Posterior cingulate gyrus (tissue), 11 donors: ENCODE measurements around the gene RNF17.
A peak's percentile ranks its signal among the peaks of the same experiment; 100 is the strongest.
"Not testable (repeated sequence)": the region's sequence is repeated elsewhere in the genome, so short reads cannot be mapped to it uniquely, and the experiment has no call there.

ENCODE experiments used
- DNase-seq, 10 donors: peaks; one replicate each; pipeline versions ENCODE4 v3.0.0 to v3.0.0-alpha.2; 2020 to 2021; ENCODE audit warnings: mixed read lengths in 3 of 10
- intact Hi-C: fragments of 100-400 bp; cut with DNase I; formaldehyde crosslinking; loops from one replicate; pipeline ENCODE4 v1.15.1; 2023

The RNF17 gene, protein sequence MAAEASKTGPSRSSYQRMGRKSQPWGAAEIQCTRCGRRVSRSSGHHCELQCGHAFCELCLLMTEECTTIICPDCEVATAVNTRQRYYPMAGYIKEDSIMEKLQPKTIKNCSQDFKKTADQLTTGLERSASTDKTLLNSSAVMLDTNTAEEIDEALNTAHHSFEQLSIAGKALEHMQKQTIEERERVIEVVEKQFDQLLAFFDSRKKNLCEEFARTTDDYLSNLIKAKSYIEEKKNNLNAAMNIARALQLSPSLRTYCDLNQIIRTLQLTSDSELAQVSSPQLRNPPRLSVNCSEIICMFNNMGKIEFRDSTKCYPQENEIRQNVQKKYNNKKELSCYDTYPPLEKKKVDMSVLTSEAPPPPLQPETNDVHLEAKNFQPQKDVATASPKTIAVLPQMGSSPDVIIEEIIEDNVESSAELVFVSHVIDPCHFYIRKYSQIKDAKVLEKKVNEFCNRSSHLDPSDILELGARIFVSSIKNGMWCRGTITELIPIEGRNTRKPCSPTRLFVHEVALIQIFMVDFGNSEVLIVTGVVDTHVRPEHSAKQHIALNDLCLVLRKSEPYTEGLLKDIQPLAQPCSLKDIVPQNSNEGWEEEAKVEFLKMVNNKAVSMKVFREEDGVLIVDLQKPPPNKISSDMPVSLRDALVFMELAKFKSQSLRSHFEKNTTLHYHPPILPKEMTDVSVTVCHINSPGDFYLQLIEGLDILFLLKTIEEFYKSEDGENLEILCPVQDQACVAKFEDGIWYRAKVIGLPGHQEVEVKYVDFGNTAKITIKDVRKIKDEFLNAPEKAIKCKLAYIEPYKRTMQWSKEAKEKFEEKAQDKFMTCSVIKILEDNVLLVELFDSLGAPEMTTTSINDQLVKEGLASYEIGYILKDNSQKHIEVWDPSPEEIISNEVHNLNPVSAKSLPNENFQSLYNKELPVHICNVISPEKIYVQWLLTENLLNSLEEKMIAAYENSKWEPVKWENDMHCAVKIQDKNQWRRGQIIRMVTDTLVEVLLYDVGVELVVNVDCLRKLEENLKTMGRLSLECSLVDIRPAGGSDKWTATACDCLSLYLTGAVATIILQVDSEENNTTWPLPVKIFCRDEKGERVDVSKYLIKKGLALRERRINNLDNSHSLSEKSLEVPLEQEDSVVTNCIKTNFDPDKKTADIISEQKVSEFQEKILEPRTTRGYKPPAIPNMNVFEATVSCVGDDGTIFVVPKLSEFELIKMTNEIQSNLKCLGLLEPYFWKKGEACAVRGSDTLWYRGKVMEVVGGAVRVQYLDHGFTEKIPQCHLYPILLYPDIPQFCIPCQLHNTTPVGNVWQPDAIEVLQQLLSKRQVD (N-terminal part only)

DNA sequence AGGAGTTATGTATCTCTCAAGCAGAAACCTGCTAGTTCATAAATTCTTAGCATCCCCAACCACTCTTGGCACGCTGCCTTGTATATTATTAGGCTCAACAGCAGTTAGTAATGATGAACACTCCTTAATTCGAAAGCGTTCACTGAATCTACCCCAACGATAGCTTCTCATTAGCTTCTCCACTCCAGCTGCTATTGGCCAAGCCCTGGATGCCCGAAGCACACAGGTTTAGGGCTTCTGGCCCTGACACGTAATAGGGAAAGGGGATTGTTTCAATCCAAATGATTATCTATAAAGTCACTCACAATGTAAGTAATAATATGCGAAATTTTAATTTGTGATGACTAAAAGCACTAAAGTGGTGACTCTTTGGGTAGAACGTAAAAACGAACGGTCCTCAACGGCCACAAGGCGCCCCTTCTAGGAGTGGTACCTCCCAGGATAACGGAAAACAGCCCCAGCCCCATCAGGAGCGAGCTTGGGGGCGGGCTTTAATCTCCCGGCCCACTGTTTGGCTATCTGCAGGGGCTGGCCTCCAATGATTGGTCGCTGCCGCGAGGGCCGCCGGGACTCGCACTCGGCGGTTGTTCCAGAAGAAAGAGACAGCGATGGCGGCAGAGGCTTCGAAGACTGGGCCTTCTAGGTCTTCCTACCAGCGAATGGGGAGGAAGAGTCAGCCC lies at the start of gene RNF17:
RNF17 (plus strand) TSS at position 574 of the 680 bp plus-strand sequence; CDS start at position 609, 35 bp downstream.
- intact Hi-C loops = no loop called here
- DNase-seq = peak in 1 of 10 donors; percentile 48

DNA sequence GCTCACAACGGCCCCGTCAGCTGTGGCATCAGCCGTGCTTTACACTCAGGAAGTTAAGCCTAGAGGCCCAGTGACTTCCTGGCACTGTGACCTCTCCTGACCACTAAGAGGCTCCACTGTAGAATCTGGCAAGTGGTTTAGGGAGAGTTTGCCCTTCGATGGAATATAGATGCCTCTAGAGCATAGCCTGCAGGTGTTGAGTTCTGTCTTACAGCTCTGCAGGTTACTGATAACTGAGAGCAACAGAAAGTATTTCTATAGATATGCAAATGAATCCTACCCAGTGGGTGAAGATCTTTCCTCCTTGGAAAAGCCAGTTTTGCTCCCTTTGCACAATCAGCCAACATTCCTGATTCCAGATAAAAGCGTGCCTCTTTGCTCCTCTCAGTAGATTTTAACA lies 48.0 kb upstream of the RNF17 start:
- intact Hi-C loops = no loop called here
- no peak for DNase-seq

DNA sequence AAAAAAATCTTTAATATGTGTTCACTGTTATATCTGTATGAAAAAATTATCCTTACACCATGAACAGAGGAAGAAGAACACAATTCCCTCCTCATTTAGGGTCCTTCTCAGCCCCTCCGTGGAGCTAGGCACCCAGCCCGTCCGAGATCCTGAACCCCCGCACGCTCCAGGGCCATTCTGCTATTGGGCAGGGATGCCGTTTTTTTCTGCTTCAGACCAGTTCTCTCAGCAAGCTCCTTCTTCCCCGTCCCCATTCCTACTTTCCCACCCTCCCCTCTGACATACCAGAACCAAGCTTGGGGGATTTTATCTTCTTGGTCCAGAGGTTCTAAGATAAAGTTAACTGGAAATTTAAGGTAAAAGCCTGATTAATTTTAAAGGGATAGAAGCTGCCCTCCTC lies 47.5 kb upstream of the RNF17 start:
- intact Hi-C loops = no loop called here
- DNase-seq = peak in 1 of 10 donors; percentile 49

DNA sequence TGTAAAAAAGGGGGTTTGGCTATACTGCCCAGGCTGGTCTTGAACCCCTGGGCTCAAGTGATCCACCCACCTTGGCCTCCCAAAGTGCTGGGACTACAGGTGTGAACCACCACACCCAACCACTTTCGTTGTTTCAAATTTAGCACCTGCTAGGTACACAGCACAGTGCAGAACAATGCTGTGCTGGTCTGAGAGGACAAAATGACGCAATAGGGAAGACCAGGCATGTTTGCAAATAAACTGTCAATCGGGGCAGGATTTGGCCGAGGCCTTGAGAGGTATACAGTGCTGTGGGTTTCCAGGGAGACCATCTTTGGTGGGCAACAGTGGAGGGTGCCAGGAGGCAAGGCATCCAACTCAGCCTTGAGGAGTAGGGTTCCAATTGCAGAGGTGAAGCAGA lies 46.8 kb upstream of the RNF17 start:
- DNase-seq = peak in 1 of 10 donors; percentile 37
- intact Hi-C loops = no loop called here

DNA sequence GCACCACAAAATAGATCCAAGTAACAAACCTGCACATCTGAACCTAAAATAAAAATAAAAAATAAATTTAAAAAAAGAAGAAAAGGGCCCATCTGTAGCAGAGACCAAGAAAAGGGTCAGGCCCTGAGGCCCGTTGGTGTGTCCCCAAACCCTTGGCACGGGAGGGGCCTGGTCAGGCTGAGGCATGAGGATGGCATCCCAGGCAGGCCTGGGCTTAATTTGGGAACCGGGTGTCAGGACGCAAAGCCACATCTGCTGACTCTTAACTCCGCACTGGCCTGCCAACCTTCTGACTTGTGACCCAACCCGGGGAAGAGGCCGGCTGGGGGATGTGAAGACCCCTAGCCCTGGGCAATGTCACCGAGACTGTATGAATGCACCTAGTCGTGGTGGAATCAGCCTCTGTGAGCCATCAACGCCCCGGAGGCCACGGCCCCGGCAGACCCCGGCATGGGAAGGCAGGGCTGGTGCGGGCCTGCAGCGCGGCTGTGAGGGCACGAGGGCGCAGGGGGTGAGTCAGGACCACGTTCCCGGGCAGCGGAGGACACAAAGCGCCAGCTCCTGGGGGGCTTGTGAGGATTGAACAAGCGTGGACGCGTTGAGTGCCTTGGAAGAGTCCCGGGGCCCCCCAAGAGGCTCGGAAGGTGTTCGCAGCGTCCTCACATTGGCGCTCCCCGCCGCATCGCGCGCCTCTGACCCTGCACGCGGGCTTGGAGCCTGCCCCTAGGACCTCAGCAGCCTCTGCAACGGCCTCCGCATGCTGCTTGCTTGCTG lies 45.6 kb upstream of the RNF17 start:
- intact Hi-C loops = no loop called here
- peak in 2 of 10 donors; percentile 56 to 70 for DNase-seq

DNA sequence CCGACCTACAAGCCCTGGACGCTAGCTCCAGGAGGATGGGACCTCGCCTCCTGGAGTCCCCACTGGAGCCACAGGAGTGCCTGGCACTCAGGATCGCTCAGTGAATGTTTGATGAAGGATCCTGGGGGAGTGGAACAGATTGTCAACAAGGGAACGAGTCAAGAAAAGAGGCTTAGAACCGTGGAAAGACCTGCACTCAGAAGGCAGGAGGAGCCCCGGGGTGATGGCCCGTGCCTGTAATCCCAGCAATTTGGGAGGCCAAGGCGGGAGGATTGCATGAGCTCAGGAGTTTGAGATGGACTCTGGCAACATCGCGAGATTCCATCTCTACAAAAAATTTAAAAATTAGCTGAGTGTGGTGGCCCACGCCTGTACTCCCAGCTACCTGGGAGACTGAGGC lies 44.8 kb upstream of the RNF17 start:
- intact Hi-C loops = no loop called here

DNA sequence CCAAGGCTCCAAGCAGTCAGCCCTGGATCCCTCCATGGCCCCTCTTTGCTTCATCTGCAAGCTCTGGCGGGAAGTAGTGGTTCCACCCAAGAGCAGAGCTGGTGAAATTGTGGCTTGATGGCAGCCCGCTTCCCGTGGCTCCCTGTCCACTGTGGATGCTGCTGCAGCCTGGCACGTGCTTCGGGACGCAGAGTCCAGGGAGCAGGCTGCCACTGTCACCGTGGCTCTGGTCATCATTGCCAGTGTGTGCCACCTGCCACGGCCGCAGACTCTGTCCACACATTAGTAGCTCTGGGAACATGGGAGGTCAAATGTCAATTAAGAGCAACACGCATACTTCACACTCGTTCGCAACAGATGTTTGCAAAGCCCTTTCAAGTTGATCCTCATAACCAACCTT lies 40.8 kb upstream of the RNF17 start:
- intact Hi-C loops = no loop called here
- DNase-seq = peak in 2 of 10 donors; percentile 45 to 63

More for the DNA sequence above, 44.8 kb upstream of the RNF17 start:
- peak in 1 of 10 donors; percentile 17 for DNase-seq

DNA sequence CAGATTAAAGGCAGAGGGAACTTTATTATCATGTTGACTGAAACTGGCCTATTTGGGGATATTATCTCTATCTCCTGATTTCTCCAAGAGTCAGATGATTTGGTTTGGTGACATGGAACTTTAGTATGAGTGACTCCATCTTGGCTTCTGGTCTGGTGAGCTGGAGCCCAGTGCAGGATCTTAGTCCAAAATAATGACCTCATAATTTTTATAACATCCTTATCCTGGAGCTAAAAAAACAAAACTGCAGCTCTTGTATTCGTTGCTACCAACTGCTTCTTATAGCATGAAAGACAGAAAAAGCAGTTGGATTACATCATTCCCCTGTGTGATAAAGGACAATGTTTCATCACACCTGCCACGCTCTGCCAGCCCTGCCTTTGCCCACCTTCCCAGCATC lies 39.3 kb upstream of the RNF17 start:
- DNase-seq = no peak
- intact Hi-C loops = no loop called here

DNA sequence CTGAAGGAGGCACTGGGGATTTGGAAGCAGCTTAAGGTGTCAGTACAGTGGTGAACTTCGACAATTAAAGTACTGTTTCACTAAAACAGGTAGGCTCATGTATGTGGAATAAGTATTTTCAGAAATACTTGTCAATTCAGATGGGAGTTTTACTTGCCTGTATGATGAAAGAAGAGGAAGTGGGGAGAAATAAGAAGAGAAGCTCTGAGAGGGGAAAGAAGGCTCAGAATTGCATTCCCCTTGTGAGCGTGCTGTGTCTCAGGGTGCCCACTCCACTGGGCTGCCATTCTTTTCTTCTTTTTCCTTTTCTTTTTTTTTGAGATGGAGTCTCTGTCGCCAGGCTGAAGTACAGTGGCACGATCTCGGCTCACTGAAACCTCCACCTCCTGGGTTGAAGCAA lies 38.6 kb upstream of the RNF17 start:
- DNase-seq = no peak
- intact Hi-C loops = no loop called here

DNA sequence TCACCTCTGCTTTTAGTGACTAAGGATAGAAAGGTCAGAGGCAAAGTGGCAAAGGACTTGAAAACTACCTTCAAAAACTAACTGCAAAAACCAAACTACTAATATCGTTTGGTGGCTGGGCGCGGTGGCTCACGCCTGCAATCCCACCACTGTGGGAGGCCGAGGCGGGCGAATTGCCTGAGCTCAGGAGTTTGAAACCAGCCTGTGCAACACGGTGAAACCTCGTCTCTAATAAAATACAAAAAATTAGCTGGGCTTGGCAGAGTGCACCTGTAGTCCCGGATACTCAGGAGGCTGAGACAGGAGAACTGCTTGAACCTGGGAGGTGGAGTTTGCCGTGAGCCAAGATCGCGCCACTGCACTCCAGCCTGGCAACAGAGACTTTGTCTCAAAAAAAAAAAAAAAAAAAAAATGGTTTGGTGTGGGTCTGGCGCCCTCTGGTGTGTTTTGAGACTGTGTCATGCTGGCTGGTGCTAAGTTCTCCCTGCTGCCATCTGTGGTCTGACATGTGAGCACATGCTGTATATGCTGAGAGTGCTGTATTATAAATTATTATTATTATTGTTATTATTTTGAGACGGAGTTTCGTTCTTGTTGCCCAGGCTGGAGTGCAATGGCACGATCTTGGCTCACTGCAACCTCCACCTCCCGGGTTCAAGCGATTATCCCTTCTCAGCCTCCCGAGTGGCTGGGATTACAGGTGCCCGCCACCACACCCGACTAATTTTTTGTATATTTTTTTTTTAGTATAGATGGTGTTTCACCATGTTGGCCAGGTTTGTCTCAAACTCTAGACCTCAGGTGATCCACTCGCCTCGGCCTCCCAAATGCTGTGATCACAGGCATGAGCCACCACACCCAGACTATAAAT lies 36.0 kb upstream of the RNF17 start:
- DNase-seq = peak in 7 of 10 donors; percentile 23 to 90 (median 48)
- intact Hi-C loops = loop anchor here (1.0 kb wide), 1 partner anchor 44 kb away; no protein-coding TSS in a partner anchor

DNA sequence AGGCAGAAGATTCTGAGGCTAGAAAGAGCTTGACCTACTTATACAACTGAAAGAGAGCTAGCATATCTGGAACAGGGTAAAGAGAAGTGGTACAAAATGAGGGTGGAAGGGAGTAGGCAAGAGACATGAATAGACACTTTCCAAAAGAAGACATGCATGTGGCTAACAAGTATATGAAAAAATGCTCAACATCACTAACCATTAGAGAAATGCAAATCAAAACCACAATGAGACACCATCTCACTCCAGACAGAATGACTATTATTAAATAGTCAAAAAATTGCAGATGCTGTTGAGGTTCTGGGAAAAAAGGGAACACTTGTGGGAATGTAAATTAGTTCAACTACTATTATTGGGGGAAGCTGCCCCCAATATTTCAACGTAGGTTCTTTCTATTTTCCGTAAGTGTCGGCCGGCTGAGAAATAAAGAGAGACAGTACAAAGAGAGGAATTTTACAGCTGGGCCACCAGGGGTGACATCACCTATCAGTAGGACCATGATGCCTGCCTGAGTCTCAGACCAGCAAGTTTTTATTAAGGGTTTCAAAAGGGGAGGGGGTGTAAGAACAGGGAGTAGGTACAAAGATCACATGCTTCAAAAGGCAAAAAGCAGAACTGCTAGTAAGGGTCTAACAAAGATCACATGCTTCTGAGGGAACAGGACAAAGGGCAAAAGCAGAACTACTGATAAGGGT lies 32.9 kb upstream of the RNF17 start:
- intact Hi-C loops = not testable (repeated sequence)
- DNase-seq = peak in 1 of 10 donors; percentile 22

DNA sequence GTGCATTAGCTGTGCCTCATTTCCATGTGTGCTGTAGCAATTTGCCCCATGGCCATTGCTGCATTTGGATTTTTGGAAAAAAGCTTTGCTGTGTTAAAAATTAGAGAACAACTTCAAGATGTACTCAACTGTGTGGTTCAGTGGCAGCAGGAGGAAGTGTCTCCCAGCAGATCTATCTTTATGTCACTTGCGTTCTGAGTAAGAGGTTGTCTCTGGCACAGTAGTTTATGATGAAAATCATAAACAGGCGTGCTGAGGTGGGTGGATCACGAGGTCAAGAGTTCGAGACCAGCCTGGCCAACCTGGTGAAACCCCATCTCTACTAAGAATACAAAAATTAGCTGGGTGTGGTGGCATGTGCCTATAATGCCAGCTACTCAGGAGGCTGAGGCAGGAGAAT lies 29.0 kb upstream of the RNF17 start:
- peak in 1 of 10 donors; percentile 24 for DNase-seq
- intact Hi-C loops = no loop called here

DNA sequence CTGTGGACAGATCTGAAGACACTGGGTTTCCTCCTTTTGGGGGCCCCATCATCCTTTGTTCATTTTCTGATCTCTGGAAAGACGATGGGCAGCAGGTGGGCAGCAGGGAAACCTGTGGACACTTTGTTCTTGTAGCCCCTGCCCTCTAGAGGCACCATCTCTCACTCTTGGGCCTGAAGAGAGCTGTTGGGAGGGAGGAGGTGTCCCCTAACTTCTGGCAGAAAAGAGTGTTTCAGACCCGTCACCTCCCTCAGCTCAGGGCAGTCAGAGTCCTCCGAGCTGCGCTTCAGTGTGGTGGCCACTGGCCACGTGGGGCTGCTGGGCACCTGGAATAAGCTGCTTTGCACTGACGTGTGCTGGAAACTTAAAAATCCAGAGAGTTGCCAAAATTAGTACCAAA lies 26.9 kb upstream of the RNF17 start:
- DNase-seq = peak in 1 of 10 donors; percentile 19
- intact Hi-C loops = no loop called here

DNA sequence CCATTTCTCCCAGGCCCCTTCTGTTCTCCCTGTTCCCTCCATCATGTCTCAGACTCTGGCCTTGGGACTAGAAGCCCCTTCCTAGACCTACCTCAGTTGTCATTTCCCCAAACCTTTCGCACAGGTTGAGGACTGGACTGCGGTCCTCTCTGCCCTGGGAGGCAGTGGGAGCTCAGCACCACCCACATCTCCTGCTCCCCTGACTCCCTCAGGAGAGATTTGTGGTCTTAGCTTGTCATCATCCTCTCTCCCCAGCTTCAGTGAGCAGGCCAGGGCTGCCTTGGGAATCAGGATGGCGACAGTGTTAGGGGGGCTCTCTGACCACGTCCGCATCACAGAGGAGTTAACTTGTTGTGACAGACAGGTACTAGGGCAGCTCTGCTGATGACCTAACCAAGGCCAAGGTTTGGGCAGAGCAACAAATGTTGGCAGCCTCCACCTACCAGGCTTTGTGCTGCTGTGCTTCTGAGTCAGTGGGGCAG lies 25.6 kb upstream of the RNF17 start:
- intact Hi-C loops = no loop called here
- DNase-seq = peak in 1 of 10 donors; percentile 59

DNA sequence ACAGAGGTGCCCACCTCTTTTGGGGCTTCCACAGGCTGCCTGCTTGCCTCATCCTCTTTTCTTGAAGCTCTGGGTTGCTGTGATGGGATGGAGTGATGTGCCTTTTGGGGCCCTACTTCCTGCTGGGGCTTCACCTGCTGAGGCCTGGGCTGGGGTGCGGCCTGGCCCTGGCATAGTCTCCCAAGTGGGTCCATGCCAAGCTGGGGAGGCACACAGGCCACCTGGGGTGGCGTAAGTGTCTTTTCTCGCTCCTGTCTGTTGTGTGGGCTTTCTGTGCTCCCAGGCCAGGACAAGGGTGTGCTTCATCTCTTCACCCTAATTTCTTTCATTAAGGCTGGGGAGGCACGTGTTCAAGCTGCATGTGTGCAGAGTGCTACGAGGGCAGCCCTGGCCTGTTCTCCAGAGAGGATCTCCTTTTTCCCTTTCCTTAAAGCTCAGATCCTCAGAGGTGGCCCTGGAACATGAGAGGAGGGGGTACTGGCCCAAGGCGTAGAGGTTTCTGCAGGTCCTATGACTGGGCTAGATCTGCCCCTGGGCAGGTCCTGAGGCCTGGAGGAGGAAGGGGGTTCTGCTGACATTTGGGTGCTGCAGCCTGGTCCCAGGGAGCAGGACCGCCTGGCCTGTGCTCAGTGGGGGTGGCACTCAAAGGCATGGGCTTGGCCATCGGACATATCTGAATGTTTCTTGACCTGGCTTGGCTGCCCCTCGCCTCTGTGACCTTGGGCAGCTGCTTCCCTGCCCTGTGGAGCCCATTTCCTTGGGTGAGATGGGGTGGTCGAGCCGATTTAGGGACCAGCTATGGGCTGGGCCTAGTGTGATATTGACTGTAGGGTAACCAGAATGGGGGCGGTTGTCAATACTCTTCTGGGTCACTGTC lies 23.7 kb upstream of the RNF17 start:
- DNase-seq = peak in 1 of 10 donors; percentile 30
- intact Hi-C loops = no loop called here

DNA sequence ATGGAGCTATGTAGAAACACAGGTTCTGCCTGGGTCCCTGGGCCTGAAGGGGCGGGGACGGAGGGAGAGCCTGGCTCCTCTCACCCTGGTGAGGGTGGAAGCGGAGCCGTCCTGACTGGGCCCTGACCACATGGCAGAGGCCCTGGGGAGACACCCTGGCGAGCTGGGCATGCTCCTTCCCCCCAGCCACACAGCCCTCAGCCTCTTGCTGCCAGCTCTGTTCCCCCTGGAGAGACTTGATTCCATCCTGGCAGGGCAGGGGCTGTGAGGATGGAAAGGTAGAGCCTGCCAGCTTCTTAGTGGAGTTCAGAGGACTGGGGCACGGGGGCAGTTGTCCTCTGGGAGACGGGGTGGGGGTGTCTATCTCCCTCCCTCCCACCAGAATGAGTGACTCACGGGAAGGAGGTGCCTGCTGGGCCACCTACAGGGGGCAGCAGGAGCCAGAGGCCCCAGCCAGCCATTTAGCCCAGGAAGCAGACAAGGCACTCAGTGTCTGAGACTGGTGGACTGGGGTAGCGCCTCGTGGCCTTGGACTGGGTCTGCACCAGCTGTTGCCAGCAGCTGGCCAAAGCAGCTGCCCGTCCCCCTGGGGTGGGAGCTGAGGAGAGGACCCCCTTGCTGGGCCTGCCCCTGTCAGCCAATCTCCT lies 22.8 kb upstream of the RNF17 start:
- DNase-seq = peak in 1 of 10 donors; percentile 74
- intact Hi-C loops = no loop called here
